Endothelial cell of umbilical vein (primary cell): ENCODE data around the gene RETREG2. TPM values are rescaled to one million over a fixed set of nuclear protein-coding genes. Genes with fewer than 3 reads are reported as not detected.

ENCODE experiments used
- BruUV-seq: library from RNA; stranded (reverse); fragments of 400-500 nt; replicated peaks from 2 replicates; lab custom pipeline; 2021; lab: Mats Ljungman, UMichigan
- CTCF ChIA-PET: fragments of 300-600, 350-600 bp; sonication (Branson Sonifier 250); formaldehyde crosslinking; loops from one replicate; lab custom pipeline; 2021; ENCODE audit warnings: antibody characterized with exemption, inconsistent platforms; lab: Charles Lee
- POLR2A ChIA-PET: fragments of 300-600, 350-600 bp; sonication (Branson Sonifier 250); formaldehyde crosslinking; loops from one replicate; lab custom pipeline; 2021; ENCODE audit warnings: antibody characterized with exemption, inconsistent platforms; lab: Charles Lee
- DNase-seq: peaks from one replicate; pipeline ENCODE4 v3.0.0-alpha.2; 2011; ENCODE audit warnings: low read depth, low spot score
- FAIRE-seq: peaks from 2 replicates; lab custom pipeline; 2011; peaks lifted over from hg19 to GRCh38; lab: Jason Lieb, UNC
- H2AFZ ChIP-seq: 2 replicates; pipeline ENCODE4 v1.6.0; 2012; ENCODE audit warnings: low read depth, low read length, control low read depth, inconsistent platforms
- H3K27ac ChIP-seq: 2 replicates; pipeline ENCODE4 v1.5.1; 2011; ENCODE audit warnings: low read depth, mild to moderate bottlenecking, control low read depth, low read length, moderate library complexity; ENCODE audit not compliant: insufficient read depth
- H3K27me3 ChIP-seq, 2 experiments: 2 replicates each; pipeline versions ENCODE4 v1.6.0 to v1.6.1; 2011; ENCODE audit warnings: low read length in 2 of 2, mixed read lengths in 1 of 2; ENCODE audit not compliant: control insufficient read depth in 2 of 2, insufficient read depth in 2 of 2
- H3K36me3 ChIP-seq, 2 experiments: 2 replicates in 1 of 2; 3 replicates in 1 of 2; pipeline ENCODE4 v1.5.1; 2011; ENCODE audit warnings: low read length in 2 of 2, mild to moderate bottlenecking in 1 of 2, moderate library complexity in 1 of 2; ENCODE audit not compliant: control insufficient read depth in 2 of 2, insufficient read depth in 2 of 2; ENCODE audit errors: extremely low read depth in 1 of 2
- H3K4me1 ChIP-seq: 3 replicates; pipeline ENCODE4 v1.5.1; 2011; ENCODE audit warnings: mild to moderate bottlenecking, low read length; ENCODE audit not compliant: control insufficient read depth, insufficient read depth; ENCODE audit errors: extremely low read depth
- H3K4me2 ChIP-seq: 2 replicates; pipeline ENCODE4 v1.6.1; 2011; ENCODE audit warnings: low read length, control low read depth, mixed read lengths; ENCODE audit not compliant: insufficient read depth
- H3K4me3 ChIP-seq, 3 experiments: fragments of 200-600 bp in 1 of 3; sonication (generic), shearing (Covaris generic) in 1 of 3; replicated peaks in 1 of 3; 2 replicates each; pipeline ENCODE4 v1.5.1; 2011 to 2016; ENCODE audit warnings: control low read depth in 3 of 3, low read length in 3 of 3, mild to moderate bottlenecking in 2 of 3, inconsistent platforms in 1 of 3, low read depth in 1 of 3, moderate library complexity in 1 of 3; ENCODE audit not compliant: insufficient read depth in 1 of 3
- H3K79me2 ChIP-seq: 2 replicates; pipeline ENCODE4 v1.6.0; 2012; ENCODE audit warnings: low read length, inconsistent platforms; ENCODE audit not compliant: control insufficient read depth, insufficient read depth
- H3K9ac ChIP-seq: replicated peaks from 2 replicates; pipeline ENCODE3; 2011; ENCODE audit warnings: low read length, control low read depth; ENCODE audit not compliant: insufficient read depth; ENCODE audit errors: extremely low read depth
- H3K9me1 ChIP-seq: replicated peaks from 3 replicates; pipeline ENCODE4 v1.6.0; 2011; ENCODE audit warnings: mild to moderate bottlenecking, low read length; ENCODE audit not compliant: control insufficient read depth, insufficient read depth; ENCODE audit errors: extremely low read depth
- H3K9me3 ChIP-seq: replicated peaks from 2 replicates; pipeline ENCODE4 v1.5.1; 2012; ENCODE audit warnings: low read length, inconsistent platforms; ENCODE audit not compliant: control insufficient read depth, insufficient read depth
- H4K20me1 ChIP-seq: replicated peaks from 2 replicates; pipeline ENCODE3; 2011; ENCODE audit warnings: mild to moderate bottlenecking, low read length; ENCODE audit not compliant: control insufficient read depth, insufficient read depth; ENCODE audit errors: extremely low read depth
- EZH2 ChIP-seq: IDR thresholded peaks from 2 replicates; pipeline ENCODE4 v1.6.1; 2012; ENCODE audit warnings: borderline replicate concordance, low read depth, mild to moderate bottlenecking, moderate library complexity, low read length, inconsistent platforms; ENCODE audit not compliant: severe bottlenecking
- FOS ChIP-seq: IDR thresholded peaks from 2 replicates; pipeline ENCODE4 v1.6.1; 2011; ENCODE audit warnings: mild to moderate bottlenecking, low read length, moderate library complexity, borderline replicate concordance; ENCODE audit not compliant: insufficient read depth
- GATA2 ChIP-seq: IDR thresholded peaks from 2 replicates; pipeline ENCODE4 v1.7.0; 2011; ENCODE audit warnings: low read depth, mild to moderate bottlenecking, moderate library complexity, mixed read lengths, low read length; ENCODE audit not compliant: insufficient read length, insufficient read depth
- JUN ChIP-seq: IDR thresholded peaks from 2 replicates; pipeline ENCODE4 v1.6.1; 2011; ENCODE audit warnings: borderline replicate concordance, low read depth; ENCODE audit not compliant: insufficient read length, insufficient read depth
- MAX ChIP-seq: IDR thresholded peaks from 2 replicates; pipeline ENCODE4 v1.6.1; 2011; ENCODE audit not compliant: insufficient read depth, insufficient read length
- MYC ChIP-seq: IDR thresholded peaks from one replicate; pipeline ENCODE4 v1.6.1; 2011; ENCODE audit warnings: mild to moderate bottlenecking, low read depth, low read length
- POLR2A ChIP-seq: IDR thresholded peaks from 2 replicates; pipeline ENCODE4 v1.6.1; 2012; ENCODE audit warnings: low read depth, mild to moderate bottlenecking, control low read depth, low read length
- POLR2AphosphoS5 ChIP-seq: IDR thresholded peaks from 2 replicates; pipeline ENCODE4 v1.6.1; 2012; ENCODE audit warnings: low read depth, mild to moderate bottlenecking, control low read depth, low read length, moderate library complexity; ENCODE audit not compliant: insufficient read depth
- dilution Hi-C: fragments of 300-500 bp; cut with MboI; formaldehyde crosslinking; loops from one replicate; pipeline ENCODE4 v1.15.0; 2019; ENCODE audit warnings: low sequenced_read_pairs; ENCODE audit not compliant: extremely low pct_ligation_motif_present
- intact Hi-C: fragments of 100-400 bp; cut with micrococcal nuclease; formaldehyde crosslinking; loops from one replicate; pipeline ENCODE4 v1.10.0; 2022
- polyA plus RNA-seq, 4 experiments: library from polyadenylated mRNA; depleted of rRNA in 3 of 4; stranded (reverse) in 3 of 4; unstranded in 1 of 4; fragments of >200 nt; gene quantifications; 2 replicates each; pipeline versions ENCODE4 v1.2.1 to v1.2.3, GENCODE V29; 2011 to 2012; ENCODE audit warnings: missing spikeins in 1 of 4
- total RNA-seq: library from RNA; stranded (reverse); gene quantifications from 2 replicates; pipeline ENCODE4 v1.2.3, GENCODE V29; 2021
- TF ChIP-seq, protein P1 (sequence below), 2 donors: IDR thresholded peaks; 1 replicate in 1 of 2; 2 replicates in 1 of 2; pipeline ENCODE4 v1.5.1; 2011; ENCODE audit warnings: low read length in 2 of 2, mild to moderate bottlenecking in 2 of 2, moderate library complexity in 2 of 2, control low read depth in 1 of 2, inconsistent platforms in 1 of 2, low read depth in 1 of 2; ENCODE audit not compliant: insufficient read depth in 1 of 2; ENCODE audit errors: extremely low read depth in 1 of 2

Gene RETREG2
- total and polyA plus RNA-seq, 2 donors (not counting 3 experiments of a cell fraction or from before 2014, with no cell fraction given), result 59.5 to 76.1 TPM

GRCh38 chr2:219197388-219197787 is 19.3 kb downstream of the RETREG2 start:
- ChIA-PET POLR2A (no interaction called here), CTCF (interaction anchor here (1.1 to 1.7 kb wide), 3 partner anchors 9 to 168 kb away, joined by 3 to 6 read pairs (median 3); no protein-coding TSS in a partner anchor)
- Histone ChIP-seq H3K4me2 (no peak overlapping the region), H3K4me3 (no peak overlapping the region), H3K27me3 (peaks cover 2 to 5% of the 10 kb centered on the region in 2 experiments), H3K27ac (no peak overlapping the region), H3K9ac (no peak overlapping the region), H3K9me1 (no peaks in the 10 kb centered on the region), H2AFZ (no peak overlapping the region), H3K79me2 (no peaks in the 10 kb centered on the region), H4K20me1 (no peaks in the 10 kb centered on the region), H3K4me1 (no peaks in the 10 kb centered on the region), H3K36me3 (no peaks in the 10 kb centered on the region), H3K9me3 (no peaks in the 10 kb centered on the region)
- FAIRE-seq (no peak), DNase-seq (no peak)
- dilution Hi-C loops, result no loop called here
- TF ChIP-seq EZH2 (no peak), POLR2AphosphoS5 (no peak), MYC (no peak), POLR2A (no peak), GATA2 (no peak), JUN (no peak), FOS (no peak), MAX (no peak)
- TF ChIP-seq, protein P1, sequence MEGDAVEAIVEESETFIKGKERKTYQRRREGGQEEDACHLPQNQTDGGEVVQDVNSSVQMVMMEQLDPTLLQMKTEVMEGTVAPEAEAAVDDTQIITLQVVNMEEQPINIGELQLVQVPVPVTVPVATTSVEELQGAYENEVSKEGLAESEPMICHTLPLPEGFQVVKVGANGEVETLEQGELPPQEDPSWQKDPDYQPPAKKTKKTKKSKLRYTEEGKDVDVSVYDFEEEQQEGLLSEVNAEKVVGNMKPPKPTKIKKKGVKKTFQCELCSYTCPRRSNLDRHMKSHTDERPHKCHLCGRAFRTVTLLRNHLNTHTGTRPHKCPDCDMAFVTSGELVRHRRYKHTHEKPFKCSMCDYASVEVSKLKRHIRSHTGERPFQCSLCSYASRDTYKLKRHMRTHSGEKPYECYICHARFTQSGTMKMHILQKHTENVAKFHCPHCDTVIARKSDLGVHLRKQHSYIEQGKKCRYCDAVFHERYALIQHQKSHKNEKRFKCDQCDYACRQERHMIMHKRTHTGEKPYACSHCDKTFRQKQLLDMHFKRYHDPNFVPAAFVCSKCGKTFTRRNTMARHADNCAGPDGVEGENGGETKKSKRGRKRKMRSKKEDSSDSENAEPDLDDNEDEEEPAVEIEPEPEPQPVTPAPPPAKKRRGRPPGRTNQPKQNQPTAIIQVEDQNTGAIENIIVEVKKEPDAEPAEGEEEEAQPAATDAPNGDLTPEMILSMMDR (IDR thresholded peaks at IDR 0.05; ENCODE audit: extremely low read depth in 1 of 2, insufficient read depth in 1 of 2, low read depth in 1 of 2, low read length in 2 of 2), result no peak
- intact Hi-C loops, result no loop called here
- BruUV-seq, result no TSS peak
